ENCODE data around the gene CAV2.

GRCh38 chr7:116544487-116544886 lies 44.9 kb downstream of the CAV2 start:
- TF ChIP-seq CTCF (IDR thresholded peaks at IDR 0.05; ENCODE audit: insufficient read depth, low read length, poor library complexity, severe bottlenecking) (no peak), EZH2phosphoT487 (conservative IDR thresholded peaks at IDR 0.05; ENCODE audit: low read length) (no peak)

All from SU-DHL-6 (cell line).